Kidney epithelial cell (primary cell): ENCODE measurements around the gene PADI1. TPM values are rescaled to one million over a fixed set of nuclear protein-coding genes. Genes with fewer than 3 reads are reported as not detected.

Experiments used
- DNase-seq: peaks from one replicate; pipeline ENCODE4 v3.0.0-alpha.2; 2010; ENCODE audit warnings: low read depth
- H3K27me3 ChIP-seq: 2 replicates; pipeline ENCODE4 v1.6.0; 2011; ENCODE audit warnings: low read length; ENCODE audit not compliant: control insufficient read depth, insufficient read depth
- H3K36me3 ChIP-seq: 2 replicates; pipeline ENCODE4 v1.5.1; 2011; ENCODE audit warnings: low read length; ENCODE audit not compliant: control insufficient read depth, insufficient read depth
- H3K4me3 ChIP-seq: 2 replicates; pipeline ENCODE4 v1.5.1; 2011; ENCODE audit warnings: low read depth, mild to moderate bottlenecking, control low read depth, low read length
- CTCF ChIP-seq: IDR thresholded peaks from 2 replicates; pipeline ENCODE4 v1.5.1; 2011; ENCODE audit warnings: mild to moderate bottlenecking, moderate library complexity, low read length, control low read depth, inconsistent platforms; ENCODE audit not compliant: insufficient read depth, poor library complexity, severe bottlenecking
- total RNA-seq: library from RNA; depleted of rRNA; stranded (reverse); fragments of >200 nt; gene quantifications from 2 replicates; pipeline ENCODE4 v1.2.3, GENCODE V29; 2015

The PADI1 gene
- total RNA-seq, 1 donor from 2014 or later: 2.4 TPM

- Histone ChIP-seq H3K4me3 (no peak overlapping the region), H3K27me3 (no peaks in the 10 kb centered on the region), H3K36me3 (no peaks in the 10 kb centered on the region)
- no peak for DNase-seq
- no peak for TF ChIP-seq CTCF
Observed at GRCh38 chr1:17167041-17167785, 37.7 kb upstream of the PADI1 start.

- H3K4me3 ChIP-seq: no peak overlapping the region
- no peak for DNase-seq
- TF ChIP-seq CTCF: no peak
- H3K27me3 ChIP-seq: no peaks in the 10 kb centered on the region
- H3K36me3 ChIP-seq: no peaks in the 10 kb centered on the region
Observed at GRCh38 chr1:17167786-17168090, 37.2 kb upstream of the PADI1 start.

GRCh38 chr1:17168091-17168876, 36.6 kb upstream of the PADI1 start:
- Histone ChIP-seq H3K4me3 (no peak overlapping the region), H3K36me3 (no peaks in the 10 kb centered on the region), H3K27me3 (no peaks in the 10 kb centered on the region)
- TF ChIP-seq CTCF: no peak
- peak; percentile 95 for DNase-seq

- no peak for TF ChIP-seq CTCF
- H3K4me3 ChIP-seq: no peak overlapping the region
- no peaks in the 10 kb centered on the region for H3K27me3 ChIP-seq
- DNase-seq: no peak
- no peaks in the 10 kb centered on the region for H3K36me3 ChIP-seq
Observed at GRCh38 chr1:17170571-17170970, 34.4 kb upstream of the PADI1 start.

GRCh38 chr1:17173217-17173616, 31.7 kb upstream of the PADI1 start:
- H3K27me3 ChIP-seq: no peaks in the 10 kb centered on the region
- TF ChIP-seq CTCF: no peak
- no peak overlapping the region for H3K4me3 ChIP-seq
- no peak for DNase-seq
- H3K36me3 ChIP-seq: no peaks in the 10 kb centered on the region
